ENCODE results near the gene HSPA12A.

DNA sequence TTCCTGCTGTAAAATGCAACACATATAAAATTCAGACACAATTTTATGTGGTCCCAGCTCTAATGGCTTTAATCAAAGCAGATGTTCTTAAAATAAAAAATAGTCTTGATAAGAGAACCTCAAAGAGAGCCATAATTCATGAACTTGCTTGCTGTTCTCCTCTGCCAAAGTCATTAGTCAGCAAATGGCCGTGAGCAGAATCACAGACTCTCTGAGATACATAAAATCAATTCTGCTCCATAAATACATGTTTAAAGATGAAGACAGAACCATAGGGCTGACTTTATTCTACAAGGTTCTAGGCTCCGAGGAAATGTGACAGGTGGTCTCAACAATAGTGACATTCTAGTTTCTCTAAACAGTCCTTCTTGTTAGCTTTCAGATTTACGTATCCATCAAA is 29.8 kb downstream of the HSPA12A start:
- TF ChIP-seq EZH2phosphoT487 (IDR thresholded peaks at IDR 0.05; ENCODE audit: borderline replicate concordance, low read length) = no peak
- TF ChIP-seq, protein P1, sequence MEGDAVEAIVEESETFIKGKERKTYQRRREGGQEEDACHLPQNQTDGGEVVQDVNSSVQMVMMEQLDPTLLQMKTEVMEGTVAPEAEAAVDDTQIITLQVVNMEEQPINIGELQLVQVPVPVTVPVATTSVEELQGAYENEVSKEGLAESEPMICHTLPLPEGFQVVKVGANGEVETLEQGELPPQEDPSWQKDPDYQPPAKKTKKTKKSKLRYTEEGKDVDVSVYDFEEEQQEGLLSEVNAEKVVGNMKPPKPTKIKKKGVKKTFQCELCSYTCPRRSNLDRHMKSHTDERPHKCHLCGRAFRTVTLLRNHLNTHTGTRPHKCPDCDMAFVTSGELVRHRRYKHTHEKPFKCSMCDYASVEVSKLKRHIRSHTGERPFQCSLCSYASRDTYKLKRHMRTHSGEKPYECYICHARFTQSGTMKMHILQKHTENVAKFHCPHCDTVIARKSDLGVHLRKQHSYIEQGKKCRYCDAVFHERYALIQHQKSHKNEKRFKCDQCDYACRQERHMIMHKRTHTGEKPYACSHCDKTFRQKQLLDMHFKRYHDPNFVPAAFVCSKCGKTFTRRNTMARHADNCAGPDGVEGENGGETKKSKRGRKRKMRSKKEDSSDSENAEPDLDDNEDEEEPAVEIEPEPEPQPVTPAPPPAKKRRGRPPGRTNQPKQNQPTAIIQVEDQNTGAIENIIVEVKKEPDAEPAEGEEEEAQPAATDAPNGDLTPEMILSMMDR (IDR thresholded peaks at IDR 0.05; ENCODE audit: low read depth, low read length, poor library complexity, severe bottlenecking) = no peak

Measured in DOHH2 (cell line).